Stimulated activated CD8-positive, alpha-beta memory T cell treated with anti-CD3 and anti-CD28 coated beads, Interleukin-7, amount 100 ng/mL, for 4 hours (primary cell): Measurements from ENCODE around the gene DPP6.

Source experiments
- DNase-seq, 2 donors: peaks; one replicate each; pipeline ENCODE4 v3.0.0-alpha.2; 2020; ENCODE audit warnings: low read depth in 2 of 2

DPP6 gene

DNA sequence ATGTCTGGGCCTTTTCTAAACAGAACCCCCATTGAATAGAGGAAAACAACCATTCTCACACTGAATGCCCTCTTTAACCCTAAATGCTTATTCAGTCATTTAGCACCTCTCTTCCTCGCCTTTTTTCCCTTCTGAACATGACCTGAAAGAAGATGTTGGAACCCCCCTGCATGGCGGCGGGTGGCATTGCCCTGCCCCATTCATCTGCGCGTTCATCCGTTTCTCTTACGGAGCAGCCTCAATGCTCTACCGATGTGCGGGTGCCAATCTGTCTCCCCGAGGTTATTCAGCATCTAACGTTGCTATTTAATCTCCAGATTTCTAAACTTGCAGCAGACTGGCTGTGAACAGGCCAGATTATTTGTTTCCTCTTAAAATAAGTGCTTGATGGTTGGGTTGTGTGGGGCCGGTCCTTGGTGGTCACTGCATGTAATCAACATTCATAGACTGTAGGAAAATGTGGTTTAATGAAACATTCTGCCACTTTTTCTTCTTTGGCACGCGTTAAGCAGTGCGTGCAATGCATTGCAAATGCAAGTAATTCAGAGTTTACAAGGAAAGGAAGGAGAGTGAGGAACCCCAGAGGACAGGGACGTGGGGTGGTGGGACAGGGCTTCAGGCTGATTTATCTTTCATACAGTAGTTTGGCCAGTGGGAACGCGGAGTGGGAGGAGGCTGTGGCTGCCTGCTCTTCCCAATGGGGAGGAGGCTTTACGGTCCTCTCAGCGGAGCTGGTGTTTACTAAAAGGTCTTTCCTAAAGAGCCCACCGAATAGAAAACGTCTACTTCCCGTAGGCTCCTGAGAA, 286.7 kb downstream of the DPP6 start:
- DNase-seq, result no peak

DNA sequence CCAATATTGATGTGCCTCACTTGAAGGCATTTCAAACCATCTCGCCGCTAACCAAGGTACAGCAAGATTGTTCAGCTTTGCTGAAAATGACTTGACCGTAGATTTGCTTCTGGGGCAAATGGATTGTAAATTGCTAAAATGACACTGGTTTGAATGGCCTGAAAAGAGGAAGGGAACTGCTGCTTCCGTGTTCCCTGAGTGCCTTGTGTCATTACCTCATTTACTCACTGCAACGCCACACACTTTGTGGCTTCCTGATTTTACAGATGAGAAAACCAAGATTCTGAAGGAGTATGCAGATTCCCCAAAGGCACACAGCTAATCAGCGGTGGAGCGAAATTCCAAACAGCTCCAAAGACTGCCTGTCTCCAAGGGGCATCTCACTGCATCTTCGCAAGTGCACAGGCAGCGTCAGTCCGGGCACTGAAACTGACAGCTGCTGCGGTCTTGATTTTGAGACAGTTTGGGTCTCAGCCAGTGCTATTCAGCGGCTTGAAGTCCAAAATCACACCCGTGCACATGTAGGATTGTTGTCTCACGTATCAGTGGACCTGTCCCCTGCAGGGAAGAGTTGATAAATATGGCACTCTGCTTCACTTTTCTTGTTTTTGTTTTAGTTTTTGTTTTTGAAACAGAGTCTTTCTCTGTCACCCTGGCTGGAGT, 290.9 kb downstream of the DPP6 start:
- DNase-seq, result no peak

DNA sequence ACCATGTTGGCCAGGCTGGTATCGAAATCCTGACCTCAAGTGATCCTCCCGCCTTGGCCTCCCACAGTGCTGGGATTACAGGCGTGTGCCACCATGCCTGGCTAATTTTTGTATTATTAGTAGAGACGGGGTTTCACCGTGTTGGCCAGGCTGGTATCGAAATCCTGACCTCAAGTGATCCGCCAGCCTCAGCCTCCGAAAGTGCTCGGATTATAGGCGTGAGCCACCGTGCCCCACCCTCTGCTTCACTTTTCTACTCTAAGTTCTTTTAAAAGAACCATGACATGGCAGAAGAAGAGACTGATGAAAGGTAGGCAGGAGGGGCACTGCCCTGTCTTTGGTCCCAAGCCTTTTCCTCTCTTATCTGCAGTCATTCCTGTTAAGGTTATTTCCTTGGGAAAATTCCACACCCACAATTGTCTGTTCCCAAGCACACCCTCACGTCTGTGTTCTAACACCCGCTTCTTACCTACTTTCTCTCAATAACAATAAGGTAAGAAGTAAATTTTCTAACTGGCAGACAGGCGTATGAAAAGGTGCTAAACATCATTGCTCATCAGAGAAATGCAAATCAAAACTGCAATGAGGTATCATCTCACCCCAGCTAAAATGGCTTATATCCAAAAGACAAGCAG, 291.7 kb downstream of the DPP6 start:
- DNase-seq, result no peak

DNA sequence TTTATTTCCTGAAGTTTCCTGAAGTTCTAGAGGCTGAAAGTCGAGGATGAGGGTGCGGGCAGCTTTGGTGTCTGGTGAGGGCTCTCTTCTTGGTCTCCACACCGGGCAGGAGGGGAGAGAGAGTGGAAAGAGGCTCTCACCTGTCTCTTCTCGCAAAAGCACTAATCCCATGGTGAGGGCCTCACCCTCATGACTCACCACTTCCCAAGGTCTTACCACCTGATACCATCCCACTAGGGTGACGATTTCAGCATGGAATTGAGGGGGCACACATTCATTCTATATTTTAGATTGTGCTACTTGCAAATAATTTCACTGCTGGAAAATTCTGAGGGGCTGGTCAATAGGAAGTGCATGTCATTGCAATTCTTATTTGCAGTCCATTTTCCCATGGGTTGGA, 292.9 kb downstream of the DPP6 start:
- no peak for DNase-seq

DNA sequence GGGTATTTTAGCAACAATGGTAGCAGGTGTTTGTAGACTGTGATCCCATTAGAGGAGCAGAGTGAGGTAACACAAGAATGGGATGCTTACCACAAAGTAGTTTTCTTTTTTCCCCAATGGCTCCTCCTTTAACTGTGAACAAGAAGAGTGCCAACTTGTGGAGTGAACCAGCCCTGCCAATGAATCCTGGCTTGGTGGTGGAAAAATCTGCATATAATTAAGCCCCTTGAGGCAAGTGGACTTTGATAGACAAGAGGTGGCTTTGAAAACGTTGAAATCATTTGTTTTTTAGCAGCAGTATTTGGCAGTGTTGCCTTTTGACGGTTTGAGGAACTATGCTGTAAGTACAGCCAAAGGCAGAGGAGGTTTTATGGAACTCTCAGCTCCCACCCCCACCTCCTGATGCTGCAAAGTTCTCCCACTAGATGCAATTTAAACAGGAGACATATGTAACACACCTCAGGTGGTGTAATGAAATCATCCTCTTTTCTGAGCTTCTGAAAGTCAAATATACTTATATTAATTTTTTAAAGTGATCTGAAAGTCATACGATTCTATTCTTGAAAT, 295.6 kb downstream of the DPP6 start:
- no peak for DNase-seq

DNA sequence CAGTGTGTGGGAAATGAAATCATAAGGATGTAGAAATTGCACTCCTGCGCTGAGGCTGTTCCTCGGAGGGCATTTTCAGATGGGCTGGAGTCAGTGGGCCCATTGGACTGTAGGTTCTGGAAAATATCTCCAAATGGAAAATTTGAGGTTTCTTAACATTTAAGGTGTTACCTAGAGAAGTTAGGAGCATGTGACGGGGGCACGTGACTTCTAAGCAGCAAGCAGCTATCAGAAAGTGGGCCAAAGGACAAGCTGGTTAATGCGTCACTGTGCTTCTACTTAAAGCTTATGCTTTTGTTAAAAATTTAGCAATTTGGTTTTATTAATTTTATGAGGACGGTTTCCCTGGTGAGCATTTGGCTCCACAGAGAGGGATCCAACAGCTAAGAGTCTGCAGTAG, 298.7 kb downstream of the DPP6 start:
- no peak for DNase-seq

DNA sequence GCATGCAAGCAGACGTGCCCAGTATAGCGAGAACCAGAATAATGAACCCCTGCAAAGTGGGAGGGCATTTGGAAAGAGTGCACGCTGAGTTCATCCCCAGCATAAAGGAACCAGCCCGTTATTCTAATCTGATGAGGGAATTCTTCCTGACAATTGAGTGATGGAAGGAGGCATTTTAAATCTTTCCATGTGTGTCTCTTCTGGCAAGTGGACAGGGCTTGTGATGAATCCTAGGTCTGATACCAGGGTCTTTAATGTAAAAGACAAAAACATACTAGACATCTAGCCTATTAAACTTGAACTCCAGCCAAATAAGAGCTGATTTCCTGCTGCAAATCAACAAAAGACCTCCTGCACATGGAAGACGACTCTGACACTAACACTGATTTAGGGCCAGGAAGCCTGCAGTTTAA, 301.2 kb downstream of the DPP6 start:
- DNase-seq, result no peak

DNA sequence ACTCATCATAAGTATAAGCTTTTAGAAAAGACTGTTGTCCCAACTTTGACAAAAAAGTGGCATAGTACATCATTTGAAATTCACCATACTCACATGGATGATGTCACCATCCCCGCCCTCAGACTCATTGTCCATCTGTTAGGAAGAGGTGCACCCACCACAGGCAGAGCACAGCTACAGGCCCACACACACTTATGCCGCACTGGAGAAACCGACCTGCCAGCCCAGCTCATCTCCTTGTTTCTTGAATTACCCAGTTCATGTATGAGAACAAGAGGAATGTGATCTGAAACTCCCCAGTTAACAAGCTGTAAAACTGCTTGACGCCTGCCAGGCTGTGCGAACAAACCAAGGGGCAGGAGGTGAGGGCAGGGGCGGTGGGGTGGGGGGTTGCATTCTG, 312.0 kb downstream of the DPP6 start:
- DNase-seq, result no peak

DNA sequence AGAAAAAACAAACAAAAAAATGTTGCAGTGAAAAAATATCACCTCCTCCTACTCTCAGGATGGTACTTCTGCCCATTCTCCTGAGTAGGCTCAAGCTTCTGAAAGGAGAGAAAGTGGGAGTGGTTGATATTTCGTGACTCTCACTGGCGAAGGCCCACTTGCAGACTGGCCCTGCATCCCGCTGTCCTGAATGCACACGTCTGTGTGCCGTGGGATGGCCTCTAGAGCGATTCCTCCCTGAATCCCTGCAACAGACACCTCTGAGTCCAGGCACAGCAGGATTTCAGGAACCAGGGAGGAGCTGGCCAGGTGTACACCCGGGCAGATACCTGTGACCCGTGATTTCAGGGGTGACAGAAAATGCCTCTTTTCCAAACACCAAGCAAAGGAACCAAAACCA, 319.2 kb downstream of the DPP6 start:
- no peak for DNase-seq

DNA sequence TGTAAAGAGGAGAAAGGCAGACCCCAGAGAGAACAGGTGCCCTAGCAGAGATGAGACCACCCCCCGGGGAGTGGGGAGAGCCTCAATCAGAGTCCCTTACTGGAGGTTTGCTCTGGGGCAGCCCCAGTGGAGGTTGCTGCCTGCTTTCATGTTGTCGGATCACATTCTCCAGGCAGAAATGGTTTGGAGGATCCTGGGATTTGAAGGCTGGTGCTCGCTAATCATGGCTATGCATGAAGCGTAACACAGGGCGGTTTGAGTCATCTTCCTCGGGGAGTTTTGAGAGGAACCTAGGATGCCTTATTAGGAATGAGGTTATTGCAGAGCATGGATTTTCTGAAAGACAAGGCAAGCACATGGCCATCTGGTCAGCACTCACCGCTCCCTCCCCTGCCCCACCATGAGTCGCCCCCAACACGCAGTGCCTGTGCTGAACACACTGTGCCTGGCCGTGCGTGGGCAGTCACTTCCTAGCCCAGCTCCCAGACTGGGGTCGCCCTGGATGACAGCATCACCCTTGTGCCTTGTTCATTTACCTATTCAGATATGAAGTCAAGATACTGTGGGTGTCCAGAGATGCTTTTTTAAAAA, 319.9 kb downstream of the DPP6 start:
- no peak for DNase-seq

DNA sequence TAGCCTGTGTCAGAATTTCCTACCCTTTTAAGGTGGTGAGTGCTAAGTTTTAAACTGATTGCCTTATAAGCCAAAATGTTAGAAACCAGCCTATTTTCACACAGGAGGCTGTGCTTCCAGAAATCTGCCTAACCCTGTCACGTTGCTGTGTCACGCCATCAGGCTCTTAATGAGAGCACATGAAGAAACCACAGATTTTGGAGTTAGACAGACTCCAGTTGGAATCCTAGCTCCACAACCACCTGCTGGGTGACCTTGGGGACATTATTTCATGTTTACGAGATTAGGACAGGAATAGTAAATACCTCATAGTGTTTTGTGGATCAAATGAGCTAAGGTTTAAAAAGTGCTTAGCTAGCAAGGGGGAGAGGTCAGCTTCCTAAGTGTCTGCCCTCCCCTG, 321.8 kb downstream of the DPP6 start:
- DNase-seq, result no peak

DNA sequence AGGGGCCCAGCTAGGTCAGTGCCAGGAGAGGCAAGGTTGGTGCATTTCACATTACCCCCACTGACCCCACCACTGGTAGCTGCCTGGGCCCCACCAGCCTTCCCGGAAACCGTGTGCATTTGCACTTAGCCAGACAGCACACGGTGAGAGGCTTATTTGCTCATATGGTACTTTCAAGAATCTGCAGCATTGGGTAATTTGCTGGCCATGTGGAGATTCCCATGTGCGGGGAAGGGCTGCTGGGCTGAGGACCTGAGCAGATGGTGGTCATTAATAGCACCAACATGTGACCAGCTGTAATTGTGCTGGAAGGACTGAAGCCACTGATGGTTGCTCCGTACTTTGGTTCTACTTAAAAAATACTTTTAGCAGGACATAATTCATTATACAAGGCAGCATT, 323.8 kb downstream of the DPP6 start:
- no peak for DNase-seq

DNA sequence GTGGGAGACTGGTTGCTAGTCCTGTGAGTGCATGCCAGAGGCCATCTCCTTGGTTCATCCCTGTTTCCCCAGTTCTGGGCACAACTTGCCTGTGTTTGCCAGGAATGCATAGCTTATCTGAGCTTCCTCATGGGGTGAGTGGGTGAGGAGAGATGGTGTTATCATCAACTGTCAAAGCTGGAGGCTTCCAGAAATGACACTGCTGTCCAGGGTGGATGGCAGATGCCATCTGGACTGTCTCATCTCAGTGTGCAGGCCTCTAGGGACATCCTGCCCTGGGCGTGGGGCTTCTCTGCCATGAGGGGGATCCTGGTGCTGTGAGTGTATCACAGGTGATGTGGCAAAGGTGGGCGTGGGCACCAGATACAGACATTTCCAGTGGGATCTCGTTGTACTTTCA, 328.6 kb downstream of the DPP6 start:
- DNase-seq, result no peak

DNA sequence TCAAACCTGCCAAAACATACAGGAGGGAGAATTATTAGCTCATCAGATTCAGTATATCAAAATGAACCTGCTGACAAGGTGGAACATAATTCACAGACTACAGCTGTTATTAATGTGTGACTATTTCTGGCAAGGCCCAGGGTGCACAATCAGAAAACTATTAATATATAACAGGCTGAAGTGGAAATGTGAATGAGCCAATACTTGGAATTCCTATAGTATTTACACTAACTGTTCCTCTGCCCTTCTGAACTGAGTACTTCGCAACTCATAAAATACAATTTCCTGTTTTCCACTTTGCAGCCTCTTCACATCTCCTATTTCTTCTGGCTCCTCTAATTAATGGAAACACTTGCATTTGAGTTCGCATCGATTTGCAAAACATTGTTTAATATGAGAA, 330.8 kb downstream of the DPP6 start:
- no peak for DNase-seq

DNA sequence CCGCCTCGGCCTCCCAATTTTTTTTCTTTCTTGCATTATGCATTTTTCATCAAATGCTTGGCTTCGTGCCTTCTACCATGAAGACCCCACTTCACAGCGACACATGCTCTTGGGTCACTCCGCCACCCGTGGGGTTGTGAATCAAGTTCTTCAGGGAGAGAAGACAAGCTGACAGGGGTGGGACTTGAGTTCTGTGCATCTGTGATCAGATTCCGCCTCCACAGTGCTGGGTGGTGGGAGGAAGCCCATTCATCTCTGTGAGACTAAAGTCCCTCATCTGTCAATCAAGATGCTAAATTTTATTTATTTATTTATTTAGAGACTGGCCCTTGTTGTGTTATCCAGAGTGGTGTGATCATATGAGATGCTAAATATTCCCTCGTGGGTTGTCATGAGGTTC, 333.0 kb downstream of the DPP6 start:
- no peak for DNase-seq

DNA sequence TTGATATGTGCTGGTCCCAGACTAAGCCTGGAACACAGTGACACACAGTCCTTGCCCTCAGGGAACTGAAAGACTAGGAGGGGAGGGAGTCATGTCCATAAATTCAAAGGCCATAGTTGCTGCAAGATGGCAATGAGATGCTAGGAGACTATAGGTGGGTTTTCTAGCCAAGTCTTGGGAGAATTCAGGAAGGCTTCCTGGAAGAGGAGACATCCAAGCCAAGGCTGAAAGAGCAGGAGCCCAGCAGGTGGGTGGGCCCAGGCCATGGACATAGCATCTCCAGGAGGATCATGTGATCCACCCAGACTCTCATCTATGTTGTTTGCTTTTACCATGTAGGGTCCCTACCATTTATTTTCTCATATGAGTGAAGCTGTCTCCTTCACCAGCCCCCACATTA, 335.1 kb downstream of the DPP6 start:
- DNase-seq, result no peak

DNA sequence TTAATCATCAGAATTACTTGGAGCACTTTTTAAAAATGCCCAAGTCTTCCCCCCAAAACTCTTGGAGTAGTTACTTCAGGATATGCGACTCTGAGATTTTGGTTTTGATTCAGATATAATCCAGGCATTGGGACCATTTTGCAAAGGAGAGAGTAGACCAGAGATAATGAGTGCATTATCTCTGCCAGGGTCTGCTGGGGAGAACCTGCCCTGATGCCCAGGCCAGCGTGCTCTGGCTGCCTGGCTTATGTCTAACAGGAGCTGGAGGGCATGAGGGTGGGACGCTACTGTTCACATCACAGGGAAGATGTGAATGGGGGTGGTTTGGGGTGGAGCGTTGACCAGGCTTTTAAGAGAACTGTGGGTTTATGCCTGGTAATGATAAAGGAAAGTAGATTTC, 336.2 kb downstream of the DPP6 start:
- no peak for DNase-seq

DNA sequence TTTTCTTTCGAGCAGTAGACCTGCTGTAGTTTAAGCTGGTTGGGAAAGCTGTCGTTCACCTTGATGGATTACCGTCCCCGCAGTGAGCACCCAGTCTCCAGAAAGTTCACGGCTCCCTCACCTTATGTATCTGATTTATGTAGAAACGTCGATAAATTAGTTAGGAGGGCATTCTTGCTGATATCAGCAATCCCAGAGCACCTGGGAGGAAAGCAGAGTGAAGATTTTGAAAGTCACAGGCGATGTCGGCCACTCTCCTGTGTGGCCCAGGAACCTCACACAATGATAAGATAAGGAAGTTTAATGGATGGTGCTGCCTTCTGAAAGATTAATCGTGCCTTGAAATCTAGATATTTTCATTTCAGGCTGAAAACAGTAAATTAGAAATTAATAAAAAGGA, 336.8 kb downstream of the DPP6 start:
- DNase-seq, result no peak

DNA sequence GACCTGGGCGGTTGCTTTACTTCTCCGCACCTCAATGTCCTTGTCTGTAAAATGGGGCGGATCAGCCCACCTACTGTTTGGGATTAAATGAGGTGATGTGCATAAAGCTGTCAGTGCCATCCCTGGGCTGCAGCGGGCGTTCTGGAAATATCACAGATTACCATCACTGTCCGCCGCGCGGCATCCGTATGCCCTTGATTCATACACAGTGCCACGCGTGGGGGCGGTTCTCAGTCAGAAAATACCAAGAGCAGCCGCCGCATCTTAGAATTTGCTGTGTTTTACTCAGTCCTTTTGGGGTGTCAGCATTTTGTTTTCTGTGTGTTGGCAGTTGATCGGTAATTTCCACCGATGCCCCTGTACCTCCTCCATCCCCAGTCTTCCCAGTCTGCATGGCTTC, 338.8 kb downstream of the DPP6 start:
- DNase-seq, result no peak

DNA sequence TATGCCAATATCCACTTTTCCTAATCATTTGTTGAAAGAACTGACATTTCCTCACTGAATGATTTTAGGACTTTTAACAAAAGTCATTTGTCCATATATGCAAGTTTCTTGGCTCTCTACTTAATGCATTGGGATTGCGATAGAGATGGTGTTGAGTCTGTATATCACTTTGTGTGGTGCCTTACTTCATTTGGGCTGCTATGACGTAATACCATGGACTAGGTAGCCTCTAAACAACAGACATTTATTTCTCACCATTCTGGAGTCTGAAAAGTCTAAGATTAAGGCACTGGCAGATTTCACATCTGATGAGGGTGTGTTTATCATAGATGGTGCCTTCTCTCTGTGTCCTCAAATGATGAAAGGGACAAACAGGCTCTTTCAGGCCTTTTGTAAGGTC, 342.6 kb downstream of the DPP6 start:
- no peak for DNase-seq

DNA sequence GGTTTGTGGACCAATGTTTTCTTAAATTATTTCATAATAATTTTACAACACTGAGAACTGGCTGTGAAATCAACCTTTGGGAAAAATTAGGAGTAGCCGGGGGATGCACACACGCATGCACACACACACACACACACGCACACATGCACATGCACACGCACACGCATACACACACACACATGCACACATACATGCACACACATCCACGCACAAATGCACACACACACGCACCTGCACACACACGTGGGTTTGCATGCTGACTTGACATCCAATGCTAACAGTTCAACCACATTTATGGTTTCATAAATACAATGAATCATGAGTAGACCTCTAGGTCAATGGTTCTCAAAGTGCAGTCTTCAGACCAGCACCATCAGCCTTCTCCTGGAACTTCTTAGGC, 354.1 kb downstream of the DPP6 start:
- DNase-seq, result no peak

DNA sequence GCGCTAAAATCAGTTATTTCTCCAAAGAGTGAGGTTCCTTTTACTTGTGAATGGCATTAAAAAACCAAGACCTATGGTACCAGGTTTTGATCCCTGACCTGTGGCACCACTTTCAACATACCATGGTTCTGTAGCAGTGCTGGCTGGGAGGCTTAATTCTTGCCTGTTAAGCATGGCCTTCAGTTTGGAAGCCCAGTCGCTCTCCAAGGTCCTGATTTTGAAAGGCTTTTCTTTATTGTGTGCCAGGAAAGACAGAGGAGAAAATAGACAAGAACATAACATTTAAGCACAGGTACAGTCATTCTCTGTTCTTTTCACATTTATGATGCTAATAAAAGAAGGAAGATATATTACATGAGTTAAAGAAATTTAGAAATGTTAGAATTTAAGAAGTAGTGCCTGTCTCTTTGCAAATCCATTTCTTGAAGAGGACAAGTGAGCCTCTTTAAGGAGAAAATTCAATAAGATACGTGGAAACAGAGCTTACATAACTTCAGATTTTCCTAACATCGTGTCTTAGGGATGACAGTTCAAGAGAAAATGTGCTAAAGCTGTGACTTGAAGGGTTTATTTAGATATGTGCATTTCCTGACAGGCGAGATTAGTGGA, 357.6 kb downstream of the DPP6 start:
- no peak for DNase-seq
